Left renal pelvis (tissue), 4 donors: ENCODE data around the gene MYCL. TPM values are rescaled to one million over a fixed set of nuclear protein-coding genes. Genes with fewer than 3 reads are reported as not detected.
"Not testable (repeated sequence)": the region's sequence is repeated elsewhere in the genome, so short reads cannot be mapped to it uniquely, and the experiment has no call there.

Experiments
- DNase-seq, 4 donors: peaks; one replicate each; pipeline ENCODE4 v3.0.0-alpha.2; 2013; ENCODE audit warnings: low read depth in 4 of 4, low spot score in 3 of 4
- polyA plus RNA-seq, 4 donors: library from polyadenylated mRNA; unstranded; fragments of 120-200 nt; gene quantifications; one replicate each; pipeline ENCODE4 v1.2.1, GENCODE V29; 2013; ENCODE audit not compliant: insufficient read length in 4 of 4

Gene MYCL
- polyA plus RNA-seq, 4 donors, result 1.6 to 12.5 (median 8.6) TPM

DNA sequence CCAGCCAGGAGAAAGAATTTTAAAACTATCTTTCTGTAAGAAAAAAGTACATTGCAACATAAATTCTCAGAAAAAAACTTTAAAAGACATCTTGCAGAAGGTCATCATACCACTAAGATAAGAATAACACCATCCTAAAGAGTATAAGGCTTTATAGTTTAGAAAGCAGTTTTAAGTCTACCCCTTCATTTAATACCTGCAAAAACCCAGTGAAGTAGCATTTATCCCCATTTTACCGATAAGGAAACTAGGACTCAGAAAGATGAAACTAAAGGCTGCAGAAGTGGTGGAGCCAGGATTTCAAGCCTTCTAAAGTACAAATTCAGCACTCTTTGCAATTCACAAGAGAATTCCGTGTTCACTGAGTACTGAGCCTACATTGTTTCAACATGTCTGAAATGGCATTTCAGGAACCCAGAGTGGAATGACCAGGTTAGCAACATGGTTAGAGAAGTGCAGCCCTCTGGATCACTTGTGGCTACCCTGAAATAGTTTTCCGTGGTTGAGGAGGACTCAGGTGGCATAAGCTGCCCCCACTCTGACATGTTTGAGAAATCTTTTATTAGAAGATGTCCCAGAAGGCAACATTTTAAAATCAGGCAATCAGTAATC is 6.7 kb downstream of the MYCL start:
- no peak for DNase-seq

DNA sequence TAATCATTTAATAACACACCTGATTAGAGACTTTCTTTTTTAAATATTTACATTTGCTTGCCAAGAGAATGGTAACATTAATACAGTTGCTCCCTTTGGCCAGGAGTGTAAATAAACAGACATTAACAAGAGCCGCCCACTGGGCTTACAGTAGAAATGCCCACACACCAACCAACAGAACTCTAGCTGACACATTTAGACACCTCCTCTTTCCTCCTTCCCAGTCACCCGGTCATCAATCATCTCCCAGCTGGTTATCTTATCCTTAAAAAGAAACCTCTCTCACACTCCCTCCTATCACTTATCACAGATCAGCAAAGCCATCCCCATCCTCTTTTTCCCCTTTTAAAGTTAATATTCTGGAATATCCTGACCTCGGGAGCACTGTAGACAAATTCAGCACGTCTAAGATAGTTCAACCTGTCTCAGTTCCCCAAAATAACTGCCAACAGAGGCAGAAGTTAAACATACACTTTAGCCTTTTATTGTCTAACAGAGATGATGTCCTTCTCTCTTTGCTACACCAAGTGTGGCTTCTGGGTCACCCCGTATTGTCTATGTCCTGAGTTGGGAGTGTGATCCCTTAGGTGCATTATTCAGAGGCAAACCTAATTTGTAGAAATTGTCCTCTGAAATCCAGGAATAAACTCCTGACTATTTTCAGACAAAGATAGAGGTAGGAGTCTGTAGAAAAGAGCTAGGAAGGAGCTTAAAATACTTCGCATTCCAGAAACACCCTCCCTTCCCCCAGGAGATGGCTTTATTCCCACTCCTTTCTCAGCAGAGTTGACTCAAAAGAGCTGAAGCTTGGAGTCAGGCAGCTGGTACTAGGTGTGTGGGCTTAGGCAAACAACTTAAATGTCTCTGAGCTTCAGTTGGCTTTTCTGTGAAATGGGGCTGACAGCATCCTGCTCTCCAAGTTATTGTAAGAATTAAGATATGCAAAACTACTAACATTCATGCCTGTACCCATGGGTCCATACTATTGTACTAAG is 8.8 kb downstream of the MYCL start:
- DNase-seq, result no peak

DNA sequence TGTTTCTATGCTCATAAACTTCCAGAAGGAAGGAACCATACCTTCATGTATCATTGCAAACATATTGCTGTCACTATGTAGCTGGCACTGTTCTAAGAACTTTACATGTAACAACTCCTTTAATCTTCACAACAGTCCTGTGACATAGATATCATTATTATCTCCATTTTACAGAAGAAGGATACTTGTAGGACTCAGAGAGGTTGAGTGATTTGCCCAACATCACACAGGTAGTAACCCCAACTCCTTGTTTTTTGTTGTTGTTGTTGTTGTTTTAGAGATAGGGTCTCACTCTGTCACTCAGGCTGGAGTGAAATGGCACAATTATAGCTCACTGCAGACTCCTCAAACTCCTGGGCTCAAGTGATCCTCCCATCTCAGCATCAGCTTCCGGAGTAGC is 10.8 kb downstream of the MYCL start:
- DNase-seq, result no peak

- no peak for DNase-seq
These were observed 11.4 kb downstream of the MYCL start for GRCh38 chr1:39890273-39890672.

DNA sequence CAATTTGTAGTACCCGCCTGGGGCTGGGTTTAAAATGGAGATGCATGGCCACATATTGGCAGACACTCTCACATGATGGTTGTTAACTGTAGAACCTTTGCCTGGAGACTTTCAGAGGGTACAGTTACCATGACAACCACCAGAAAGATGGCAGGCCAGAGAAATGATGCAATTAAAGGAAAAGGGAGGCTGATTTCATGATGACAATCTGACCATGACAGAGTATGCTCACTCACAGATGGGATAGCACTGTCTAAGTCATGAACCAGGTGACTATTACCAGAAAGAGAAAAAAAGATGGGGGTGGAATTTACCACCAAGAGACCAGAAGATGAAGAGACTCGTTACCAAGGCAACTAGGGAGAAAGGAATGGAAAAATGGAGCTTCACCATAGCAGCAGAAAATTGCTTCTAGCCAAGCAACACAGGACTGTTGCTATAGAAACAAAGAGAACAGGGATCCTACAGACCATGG is 14.9 kb downstream of the MYCL start:
- DNase-seq, result no peak

DNA sequence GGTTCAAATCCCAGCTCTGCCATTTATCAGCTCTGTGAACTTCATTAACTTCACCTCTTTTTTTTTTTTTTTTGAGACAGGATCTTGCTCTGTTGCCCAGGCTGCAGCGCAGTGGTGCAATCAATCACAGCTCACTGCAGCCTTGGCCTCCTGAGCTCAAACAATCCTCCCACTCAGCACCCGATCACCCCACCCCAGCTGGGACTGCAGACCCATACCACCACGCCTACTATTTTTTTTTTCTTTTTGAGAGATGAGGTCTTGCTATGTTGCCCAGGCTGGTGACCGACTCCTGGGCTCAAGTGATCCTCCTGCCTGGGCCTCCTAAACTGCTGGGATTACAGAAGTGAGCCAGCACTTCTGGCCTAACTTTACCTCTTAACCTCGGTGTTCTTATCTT is 16.2 kb downstream of the MYCL start:
- DNase-seq, result no peak

DNA sequence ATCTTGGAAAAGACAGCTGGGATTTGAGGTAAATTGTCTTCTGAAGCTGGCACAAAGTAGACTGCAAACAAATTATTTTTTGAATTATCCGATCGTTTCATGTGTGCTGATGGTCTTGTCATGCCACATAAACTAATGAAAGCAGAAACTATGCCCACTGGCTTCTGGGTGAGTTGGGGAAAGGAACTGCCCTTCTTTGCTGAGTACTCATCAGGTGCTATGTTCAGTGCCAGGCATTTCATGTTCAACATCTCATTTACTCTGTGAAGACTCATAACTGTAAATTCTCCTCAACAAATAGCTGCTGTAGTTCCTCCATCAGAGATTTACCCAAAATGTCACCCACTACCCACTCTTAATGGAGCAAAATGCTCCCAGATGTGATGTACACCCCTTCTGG is 19.6 kb downstream of the MYCL start:
- DNase-seq, result no peak

GRCh38 chr1:39877980-39878956 is 23.4 kb downstream of the MYCL start:
- DNase-seq, result no peak

- DNase-seq, result no peak
These were observed 24.4 kb downstream of the MYCL start for GRCh38 chr1:39877231-39877778.

DNA sequence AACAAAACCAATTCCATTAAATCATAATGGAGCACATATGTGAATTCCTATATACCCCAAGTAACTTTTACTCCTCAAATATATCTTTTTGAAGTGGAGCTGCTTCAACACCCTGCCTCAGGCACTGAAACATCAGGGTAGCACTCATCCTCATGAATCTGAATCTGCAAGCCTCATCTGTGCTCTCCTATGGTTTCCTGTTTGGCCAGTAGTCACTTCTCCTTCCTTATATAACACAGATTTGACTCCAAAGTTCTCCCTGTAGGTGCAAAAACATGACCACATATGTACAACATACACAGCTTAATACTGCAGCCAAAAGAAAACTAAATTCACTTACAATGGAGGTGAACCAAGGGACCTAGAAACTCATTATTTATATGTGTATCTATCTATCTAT is 25.6 kb downstream of the MYCL start:
- DNase-seq, result no peak

- no peak for DNase-seq
These were observed 29.0 kb downstream of the MYCL start for GRCh38 chr1:39872698-39873097.

DNA sequence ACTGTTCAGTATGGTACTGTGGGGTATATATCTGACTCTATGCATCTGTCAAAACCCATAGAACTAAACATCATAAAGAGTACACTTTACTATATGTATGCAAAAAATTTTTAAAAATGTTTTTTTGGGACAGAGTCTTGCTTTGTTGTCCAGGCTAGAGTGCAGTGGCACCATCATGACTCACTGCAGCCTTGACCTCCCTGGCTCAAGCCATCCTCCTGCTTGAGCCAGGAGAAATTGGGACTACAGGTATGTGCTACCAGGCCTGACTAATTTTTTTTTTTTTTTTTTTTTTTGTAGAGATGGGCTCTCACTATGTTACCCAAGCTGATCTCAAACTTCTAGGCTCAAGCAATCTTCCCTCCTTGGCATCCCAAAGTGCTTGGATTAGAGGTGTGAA is 29.9 kb downstream of the MYCL start:
- no peak for DNase-seq

DNA sequence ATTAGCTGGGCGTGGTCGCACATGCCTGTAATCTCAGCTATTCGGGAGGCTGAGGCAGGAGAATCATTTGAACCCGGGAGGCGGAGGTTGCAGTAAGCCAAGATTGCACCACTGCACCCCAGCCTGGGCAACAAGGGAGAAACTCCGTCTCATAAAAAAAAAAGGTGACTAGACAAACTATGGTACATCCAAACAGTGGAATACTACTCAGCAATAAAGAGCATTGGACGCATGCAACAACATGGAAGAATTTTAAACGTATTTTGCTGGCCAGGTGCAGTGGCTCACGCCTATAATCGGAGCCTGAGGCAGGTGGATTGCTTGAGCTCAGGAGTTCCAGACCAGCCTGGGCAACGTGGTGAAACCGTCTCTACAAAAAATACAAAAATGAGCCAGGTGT is 30.7 kb downstream of the MYCL start:
- not testable (repeated sequence) for DNase-seq

- DNase-seq, result not testable (repeated sequence)
These were observed 32.1 kb downstream of the MYCL start for GRCh38 chr1:39869538-39870112.

DNA sequence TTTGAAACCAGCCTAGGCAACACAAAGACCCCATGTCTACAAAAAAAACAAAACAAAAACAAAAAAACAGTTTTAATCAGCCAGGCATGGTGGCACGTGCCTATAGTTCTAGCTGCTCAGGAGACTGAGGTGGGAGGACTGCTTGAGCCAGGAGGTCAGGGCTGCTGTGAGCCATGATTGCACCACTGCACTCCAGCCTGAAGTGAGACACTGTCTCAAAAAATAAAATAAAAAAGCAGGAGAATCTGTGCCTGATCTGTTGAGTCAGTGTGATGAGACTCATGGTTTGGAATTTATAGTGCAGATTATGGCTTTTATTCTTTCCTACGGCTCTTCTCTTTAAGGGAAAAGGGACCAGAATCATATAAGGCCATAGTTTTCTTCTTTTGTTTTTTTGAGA is 35.0 kb downstream of the MYCL start:
- no peak for DNase-seq

- no peak for DNase-seq
These were observed 36.0 kb downstream of the MYCL start for GRCh38 chr1:39865762-39866161.

DNA sequence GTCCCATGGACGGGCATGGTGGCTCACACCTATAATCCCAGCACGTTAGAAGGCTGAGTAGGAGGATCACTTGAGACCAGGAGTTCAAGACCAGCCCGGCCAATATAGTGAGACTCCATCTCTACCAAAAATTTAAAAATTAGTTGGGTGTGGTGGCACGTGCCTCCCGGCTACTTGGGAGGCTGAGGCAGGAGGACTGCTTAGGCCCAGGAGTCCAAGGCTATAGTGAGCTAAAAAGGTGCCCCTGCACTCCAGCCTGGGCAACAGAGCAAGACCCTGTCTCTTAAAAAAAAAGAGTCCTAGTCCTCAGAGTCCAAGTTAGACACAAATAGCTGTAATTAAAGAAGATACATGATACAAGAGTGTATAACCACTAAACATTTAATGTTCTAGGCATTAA is 38.5 kb downstream of the MYCL start:
- no peak for DNase-seq

- no peak for DNase-seq
These were observed 40.7 kb downstream of the MYCL start for GRCh38 chr1:39861003-39861402.

DNA sequence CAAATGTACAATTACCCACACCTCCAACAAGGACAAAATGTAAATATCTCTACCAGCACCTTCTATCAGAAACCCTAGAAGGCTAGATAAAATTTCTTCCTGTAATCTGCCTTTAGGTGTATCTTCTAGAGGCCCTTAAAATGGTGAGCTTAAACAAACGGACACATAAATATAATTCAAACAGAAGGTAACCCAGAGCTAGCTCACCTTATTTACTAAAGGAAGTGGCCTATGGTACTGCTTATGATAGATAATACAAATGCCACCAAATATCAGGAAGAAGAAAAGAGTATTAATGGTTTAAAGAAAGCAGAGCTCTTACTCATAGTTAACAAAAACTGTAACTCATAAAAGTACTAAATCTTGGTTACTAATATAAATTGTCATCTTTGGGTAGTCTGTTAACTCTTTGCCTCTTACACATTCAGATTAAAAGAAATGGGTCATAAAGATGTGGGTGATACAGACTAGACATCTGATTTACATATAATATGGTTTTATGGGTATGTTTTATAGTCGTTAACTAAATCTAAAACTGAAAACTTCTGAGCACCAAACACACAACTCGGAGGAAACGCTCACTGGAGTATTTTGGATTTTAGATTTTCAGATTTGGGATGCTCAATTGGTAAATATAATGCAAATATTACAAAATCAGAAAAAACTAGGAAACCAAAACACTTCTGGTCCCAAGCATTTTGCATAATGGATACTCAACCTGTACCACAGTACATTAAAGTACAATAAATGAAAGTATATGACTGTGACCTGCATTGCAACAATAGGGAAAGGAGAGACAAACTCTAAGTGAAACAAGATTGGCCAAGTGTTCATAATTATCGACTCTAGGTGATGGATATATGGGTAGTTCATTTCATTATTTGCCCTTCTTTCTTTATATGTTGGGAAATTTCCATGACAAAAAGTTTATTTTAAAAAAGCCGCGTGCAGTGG is 41.6 kb downstream of the MYCL start:
- no peak for DNase-seq
